Tibial nerve (tissue), 4 donors: ENCODE results near the gene PPM1H. TPM values are rescaled to one million over a fixed set of nuclear protein-coding genes. Genes with fewer than 3 reads are reported as not detected.

Experiments
- DNase-seq, 2 donors: peaks; one replicate each; pipeline ENCODE4 v3.0.0-alpha.2; 2019; ENCODE audit warnings: low spot score in 2 of 2
- H3K27ac ChIP-seq, 4 donors: fragments of 200-600 bp; sonication (generic) in 3 of 4; one replicate each; pipeline ENCODE4 v1.5.1; 2017 to 2019; ENCODE audit warnings: mild to moderate bottlenecking in 1 of 4
- H3K27me3 ChIP-seq, 2 donors: fragments of 200-600 bp; sonication (generic) in 1 of 2; one replicate each; pipeline versions ENCODE4 v1.5.1 to v1.6.0; 2017 to 2019
- H3K36me3 ChIP-seq, 3 donors: fragments of 200-600 bp; sonication (generic); one replicate each; pipeline ENCODE4 v1.5.1; 2018 to 2019
- H3K4me1 ChIP-seq, 4 donors: fragments of 200-600 bp; sonication (generic) in 3 of 4; one replicate each; pipeline ENCODE4 v1.5.1; 2017 to 2019
- H3K4me3 ChIP-seq, 4 donors: fragments of 200-600 bp; sonication (generic) in 3 of 4; one replicate each; pipeline ENCODE4 v1.5.1; 2017 to 2019; ENCODE audit warnings: mild to moderate bottlenecking in 1 of 4, moderate library complexity in 1 of 4
- H3K9me3 ChIP-seq, 4 donors: fragments of 200-600 bp; sonication (generic) in 3 of 4; one replicate each; pipeline ENCODE4 v1.5.1; 2017 to 2019
- CTCF ChIP-seq, 5 experiments: fragments of 200-600 bp in 3 of 5; fragments of 450-650 bp in 2 of 5; sonication (generic) in 3 of 5; IDR thresholded peaks; one replicate each; pipeline ENCODE4 v1.5.1; 2016 to 2019; ENCODE audit warnings: antibody characterized with exemption in 5 of 5, mild to moderate bottlenecking in 3 of 5, moderate library complexity in 2 of 5
- EP300 ChIP-seq, 2 donors: sonication (generic); formaldehyde crosslinking; IDR thresholded peaks; one replicate each; pipeline ENCODE4 v1.6.1; 2017; ENCODE audit warnings: antibody characterized with exemption in 2 of 2, mild to moderate bottlenecking in 1 of 2
- POLR2A ChIP-seq, 2 donors: fragments of 450-650 bp; IDR thresholded peaks; one replicate each; pipeline ENCODE4 v1.6.1; 2017; ENCODE audit warnings: antibody characterized with exemption in 2 of 2, mild to moderate bottlenecking in 2 of 2, moderate library complexity in 2 of 2
- WGBS, 2 donors: methylation state at CpG; one replicate each; pipeline ENCODE4 v1.1.5; 2018; 5-methylcytosine and 5-hydroxymethylcytosine counted together
- total RNA-seq, 4 donors: library from RNA; depleted of rRNA; stranded (reverse); fragments of >200 nt; gene quantifications; one replicate each; pipeline ENCODE4 v1.1.0, GENCODE V29; 2016

Gene PPM1H
- total RNA-seq, 4 donors from 2014 or later = 0.78 to 2.6 (median 1.3) TPM

- Histone ChIP-seq H3K36me3 (no peaks in the 10 kb centered on the region), H3K9me3 (no peaks in the 10 kb centered on the region), H3K4me3 (no peak overlapping the region), H3K27ac (no peak overlapping the region), H3K4me1 (no peaks in the 10 kb centered on the region), H3K27me3 (no peaks in the 10 kb centered on the region)
- TF ChIP-seq POLR2A (IDR thresholded peaks at IDR 0.05) (no peak), CTCF (IDR thresholded peaks at IDR 0.05) (no peak), EP300 (IDR thresholded peaks at IDR 0.05) (no peak)
- no peak for DNase-seq
- WGBS, 2 donors = 44 to 54% methylated on average over 2 of the region's 2 CpGs
Measured at GRCh38 chr12:62862259-62862881, 72.6 kb downstream of the PPM1H start.

DNA sequence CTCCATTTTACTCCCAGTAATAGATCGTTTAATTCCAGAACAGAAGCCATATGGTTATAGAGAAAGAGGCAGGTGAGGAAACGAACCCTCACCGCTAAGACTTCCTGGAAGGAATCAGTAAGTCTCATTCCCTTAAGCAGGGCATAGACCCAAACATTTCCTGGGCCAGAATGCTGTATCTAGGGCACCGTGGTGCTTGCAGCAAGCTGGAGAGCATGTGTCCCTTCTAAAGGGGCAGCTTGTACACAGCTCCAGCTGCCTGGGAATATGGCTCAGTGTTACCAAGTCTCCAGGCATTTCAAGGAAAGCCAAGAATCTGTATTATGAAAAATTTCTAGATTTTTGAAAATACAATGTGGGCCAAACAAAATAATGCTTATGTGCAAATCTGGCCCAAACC lies 73.4 kb downstream of the PPM1H start:
- Histone ChIP-seq H3K27ac (no peak overlapping the region), H3K4me1 (no peaks in the 10 kb centered on the region), H3K4me3 (no peak overlapping the region), H3K36me3 (no peaks in the 10 kb centered on the region), H3K9me3 (no peaks in the 10 kb centered on the region), H3K27me3 (no peaks in the 10 kb centered on the region)
- WGBS, 2 donors = 65 to 70% methylated on average over 4 of the region's 4 CpGs
- TF ChIP-seq CTCF (IDR thresholded peaks at IDR 0.05) (no peak), POLR2A (IDR thresholded peaks at IDR 0.05) (no peak), EP300 (IDR thresholded peaks at IDR 0.05) (no peak)
- DNase-seq = no peak

GRCh38 chr12:62860501-62861411 lies 74.2 kb downstream of the PPM1H start:
- TF ChIP-seq POLR2A (IDR thresholded peaks at IDR 0.05) (no peak), CTCF (IDR thresholded peaks at IDR 0.05) (no peak), EP300 (IDR thresholded peaks at IDR 0.05) (no peak)
- Histone ChIP-seq H3K4me1 (no peaks in the 10 kb centered on the region), H3K27ac (no peak overlapping the region), H3K36me3 (no peaks in the 10 kb centered on the region), H3K4me3 (no peak overlapping the region), H3K9me3 (no peaks in the 10 kb centered on the region), H3K27me3 (no peaks in the 10 kb centered on the region)
- 67 to 69% methylated on average over 10 of the region's 10 CpGs for WGBS, 2 donors
- no peak for DNase-seq

DNA sequence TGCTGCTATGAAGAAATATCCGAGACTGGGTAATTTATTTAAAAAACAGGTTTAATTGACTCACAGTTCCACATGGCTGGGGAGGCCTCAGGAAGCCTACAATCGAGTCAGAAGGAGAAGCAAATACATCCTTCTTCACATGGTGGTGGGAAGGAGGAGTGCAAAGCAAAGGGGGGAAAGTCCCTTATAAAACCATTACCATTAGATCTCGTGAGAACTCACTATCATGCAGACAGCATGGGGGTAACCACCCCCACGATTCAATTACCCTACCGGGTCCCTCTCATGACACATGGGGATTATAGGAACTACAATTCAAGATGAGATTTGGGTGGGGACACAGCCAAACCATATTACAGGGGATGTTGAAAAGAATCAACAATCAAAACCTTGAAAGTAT lies 74.9 kb downstream of the PPM1H start:
- H3K4me1 ChIP-seq = no peaks in the 10 kb centered on the region
- TF ChIP-seq POLR2A (IDR thresholded peaks at IDR 0.05) (no peak), EP300 (IDR thresholded peaks at IDR 0.05) (no peak), CTCF (IDR thresholded peaks at IDR 0.05) (no peak)
- no peaks in the 10 kb centered on the region for H3K27me3 ChIP-seq
- no peaks in the 10 kb centered on the region for H3K36me3 ChIP-seq
- H3K4me3 ChIP-seq = no peak overlapping the region
- H3K9me3 ChIP-seq = no peaks in the 10 kb centered on the region
- no peak for DNase-seq
- 60 to 63% methylated on average over 5 of the region's 5 CpGs for WGBS, 2 donors
- H3K27ac ChIP-seq = no peak overlapping the region

DNA sequence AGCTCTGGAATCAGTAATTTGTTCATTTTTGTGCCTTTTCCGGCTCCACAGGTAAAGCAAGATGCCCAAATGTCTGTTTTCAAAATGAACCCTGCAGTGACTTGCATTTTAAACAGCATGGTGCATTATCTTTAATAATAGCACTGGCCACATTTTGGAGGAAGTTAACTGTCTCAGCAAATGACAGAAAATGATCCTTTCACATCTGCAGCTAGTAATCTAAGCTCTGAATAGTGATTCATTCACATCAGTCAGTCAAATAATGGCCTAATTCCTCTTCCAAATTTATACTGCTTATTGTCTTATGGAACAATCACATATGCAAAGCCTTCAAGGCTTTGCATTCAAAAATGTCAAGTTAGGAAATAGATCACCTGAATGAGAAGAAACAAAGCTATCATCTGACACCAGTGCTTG lies 75.6 kb downstream of the PPM1H start:
- no peaks in the 10 kb centered on the region for H3K9me3 ChIP-seq
- TF ChIP-seq EP300 (IDR thresholded peaks at IDR 0.05) = no peak
- no peak for TF ChIP-seq POLR2A (IDR thresholded peaks at IDR 0.05)
- no peak for TF ChIP-seq CTCF (IDR thresholded peaks at IDR 0.05)
- no peak overlapping the region for H3K27ac ChIP-seq
- 92 to 93% methylated on average over 1 of the region's 1 CpG for WGBS, 2 donors
- DNase-seq = no peak
- no peaks in the 10 kb centered on the region for H3K4me1 ChIP-seq
- H3K27me3 ChIP-seq = no peaks in the 10 kb centered on the region
- H3K4me3 ChIP-seq = no peak overlapping the region
- no peaks in the 10 kb centered on the region for H3K36me3 ChIP-seq
